HepG2 (cell line): Measurements from ENCODE around the gene ABHD6. TPM values are rescaled to one million over a fixed set of nuclear protein-coding genes. Genes with fewer than 3 reads are reported as not detected.

Source experiments
- ARNTL ChIP-seq: sonication (generic); formaldehyde crosslinking; IDR thresholded peaks from 2 replicates; pipeline ENCODE4 v1.4.0; 2020; ENCODE audit warnings: mild to moderate bottlenecking, missing genetic modification reagents
- DMTF1 ChIP-seq: sonication (generic); formaldehyde crosslinking; IDR thresholded peaks from 2 replicates; pipeline ENCODE4 v1.4.0; 2020; ENCODE audit warnings: mild to moderate bottlenecking, missing genetic modification reagents
- ELF3 ChIP-seq: IDR thresholded peaks from 2 replicates; pipeline ENCODE4 v1.6.1; 2016; ENCODE audit warnings: missing genetic modification reagents, missing compliant biosample characterization
- ERF ChIP-seq: IDR thresholded peaks from 2 replicates; pipeline ENCODE4 v1.6.1; 2018; ENCODE audit warnings: missing biosample characterization, missing genetic modification reagents
- HNF4A ChIP-seq: sonication (generic); formaldehyde crosslinking; IDR thresholded peaks from 2 replicates; pipeline ENCODE4 v1.4.0; 2020; ENCODE audit warnings: missing genetic modification reagents
- HNRNPLL ChIP-seq: fragments of 200-400 bp; formaldehyde crosslinking; IDR thresholded peaks from 2 replicates; pipeline ENCODE4 v1.6.1; 2017; ENCODE audit warnings: mild to moderate bottlenecking, low read depth, low read length; ENCODE audit not compliant: poor library complexity, severe bottlenecking
- HNRNPUL1 ChIP-seq: fragments of 200-400 bp; formaldehyde crosslinking; IDR thresholded peaks from 2 replicates; pipeline ENCODE4 v1.6.1; 2017; ENCODE audit warnings: low read depth, mild to moderate bottlenecking, low read length, moderate library complexity
- KLF15 ChIP-seq: sonication (generic); formaldehyde crosslinking; IDR thresholded peaks from 2 replicates; pipeline ENCODE4 v1.8.1; 2023; ENCODE audit warnings: borderline replicate concordance, mild to moderate bottlenecking, inconsistent platforms, missing genetic modification reagents, mixed read lengths
- MED1 ChIP-seq: sonication (generic); formaldehyde crosslinking; IDR thresholded peaks from 2 replicates; pipeline ENCODE4 v1.4.0; 2020; ENCODE audit warnings: missing genetic modification reagents
- MXD1 ChIP-seq: sonication (generic); formaldehyde crosslinking; IDR thresholded peaks from 2 replicates; pipeline ENCODE4 v1.4.0; 2020; ENCODE audit warnings: mild to moderate bottlenecking, missing genetic modification reagents
- NFKB2 ChIP-seq: sonication (generic); formaldehyde crosslinking; IDR thresholded peaks from 2 replicates; pipeline ENCODE4 v1.4.0; 2020; ENCODE audit warnings: missing genetic modification reagents, borderline replicate concordance
- PHF8 ChIP-seq: sonication (generic); formaldehyde crosslinking; IDR thresholded peaks from 2 replicates; pipeline ENCODE4 v1.5.0; 2020; ENCODE audit warnings: missing genetic modification reagents
- SALL1 ChIP-seq: sonication (generic); formaldehyde crosslinking; IDR thresholded peaks from 2 replicates; pipeline ENCODE4 v1.8.0; 2022; ENCODE audit warnings: mild to moderate bottlenecking, missing genetic modification reagents
- SKI ChIP-seq: fragments of 450-650 bp; IDR thresholded peaks from one replicate; pipeline ENCODE4 v1.6.1; 2018; ENCODE audit warnings: mild to moderate bottlenecking; ENCODE audit not compliant: partially characterized antibody
- SKIL ChIP-seq: sonication (generic); formaldehyde crosslinking; IDR thresholded peaks from 2 replicates; pipeline ENCODE4 v1.8.0; 2022; ENCODE audit warnings: missing genetic modification reagents, mild to moderate bottlenecking, moderate library complexity, borderline replicate concordance
- SRSF1 ChIP-seq: fragments of 200-400 bp; formaldehyde crosslinking; optimal IDR thresholded peaks from 2 replicates; pipeline ENCODE3; 2017; ENCODE audit warnings: mild to moderate bottlenecking, low read depth, low read length, moderate library complexity
- TRAFD1 ChIP-seq: sonication (generic); formaldehyde crosslinking; IDR thresholded peaks from 2 replicates; pipeline ENCODE4 v1.5.1; 2020; ENCODE audit warnings: missing genetic modification reagents, mild to moderate bottlenecking, borderline replicate concordance
- ZNF121 ChIP-seq: sonication (generic); formaldehyde crosslinking; IDR thresholded peaks from 2 replicates; pipeline ENCODE4 v1.5.0; 2020; ENCODE audit warnings: mild to moderate bottlenecking, missing genetic modification reagents
- ZNF33B ChIP-seq: sonication (generic); formaldehyde crosslinking; IDR thresholded peaks from 2 replicates; pipeline ENCODE4 v1.5.1; 2020; ENCODE audit warnings: mild to moderate bottlenecking, missing genetic modification reagents
- ZNF446 ChIP-seq: sonication (generic); formaldehyde crosslinking; IDR thresholded peaks from 2 replicates; pipeline ENCODE4 v1.5.0; 2020; ENCODE audit warnings: mild to moderate bottlenecking, missing genetic modification reagents
- ZNF451 ChIP-seq: sonication (generic); formaldehyde crosslinking; IDR thresholded peaks from 2 replicates; pipeline ENCODE4 v1.5.0; 2020; ENCODE audit warnings: mild to moderate bottlenecking, missing genetic modification reagents
- ZNF468 ChIP-seq: sonication (generic); formaldehyde crosslinking; IDR thresholded peaks from 2 replicates; pipeline ENCODE4 v1.8.0; 2022; ENCODE audit warnings: mild to moderate bottlenecking, moderate library complexity, missing genetic modification reagents
- ZNF564 ChIP-seq: sonication (generic); formaldehyde crosslinking; IDR thresholded peaks from 2 replicates; pipeline ENCODE4 v1.8.1; 2023; ENCODE audit warnings: mild to moderate bottlenecking, missing genetic modification reagents
- ZNF816 ChIP-seq: sonication (generic); formaldehyde crosslinking; IDR thresholded peaks from 2 replicates; pipeline ENCODE4 v1.8.0; 2022; ENCODE audit warnings: missing genetic modification reagents, mild to moderate bottlenecking, borderline replicate concordance
- ZNF839 ChIP-seq: sonication (generic); formaldehyde crosslinking; IDR thresholded peaks from 2 replicates; pipeline ENCODE4 v1.4.0; 2020; ENCODE audit warnings: missing genetic modification reagents, mild to moderate bottlenecking, borderline replicate concordance
- polyA plus RNA-seq, 8 experiments: library from polyadenylated mRNA; depleted of rRNA in 3 of 8; stranded (reverse) in 7 of 8; unstranded in 1 of 8; fragments of >200 nt; fragmentation: Illumina TruSeq in 4 of 8; extraction: Trizol in 4 of 8; gene quantifications; 2 replicates each; pipeline versions ENCODE4 v1.2.1 to v1.2.3, GENCODE V29; 2011 to 2016; ENCODE audit warnings: low read depth in 4 of 8, missing spikeins in 1 of 8, mixed read lengths in 1 of 8; ENCODE audit not compliant: insufficient read depth in 1 of 8
- total RNA-seq, 5 experiments: library from RNA; depleted of rRNA; stranded (reverse); fragments of >200 nt; fragmentation: Illumina TruSeq; extraction: Trizol; gene quantifications; 2 replicates each; pipeline ENCODE4 v1.2.3, GENCODE V29; 2016; ENCODE audit warnings: low read depth in 1 of 5

Gene ABHD6
- total and polyA plus RNA-seq, 2 of the 13 experiments (the other 11 are each of a cell fraction or from before 2014, with no cell fraction given) = 9.0 to 17.2 TPM

- TF ChIP-seq HNRNPLL (no peak), ZNF121 (CRISPR knock-in tag) (0 out of 2 replicates have a peak, but pooled peaks have one; percentile 31), DMTF1 (CRISPR knock-in tag) (no peak), ERF (CRISPR knock-in tag) (0 out of 2 replicates have a peak, but pooled peaks have one; percentile 52), ZNF451 (CRISPR knock-in tag) (no peak), MXD1 (CRISPR knock-in tag) (no peak), MED1 (peak; percentile 97), KLF15 (CRISPR knock-in tag) (no peak), TRAFD1 (CRISPR knock-in tag) (no peak), ZNF839 (CRISPR knock-in tag) (no peak), SRSF1 (no peak), HNRNPUL1 (no peak), SALL1 (CRISPR knock-in tag) (peak; percentile 94), ELF3 (CRISPR knock-in tag) (peak; percentile 93), SKI (no peak), ZNF564 (no peak), PHF8 (CRISPR knock-in tag) (no peak; the same call in 1 of the 2 replicates), SKIL (peak; percentile 89), ARNTL (CRISPR knock-in tag) (peak; percentile 49; the same call in 1 of the 2 replicates), ZNF468 (CRISPR knock-in tag) (no peak), HNF4A (CRISPR knock-in tag) (peak; percentile 84), ZNF33B (CRISPR knock-in tag) (no peak), ZNF446 (CRISPR knock-in tag) (no peak), NFKB2 (CRISPR knock-in tag) (no peak), ZNF816 (CRISPR knock-in tag) (no peak)
Observed at GRCh38 chr3:58188921-58189451, 48.6 kb upstream of the ABHD6 start (continued).
